NCI-H345 treated with DMSO at 0.1 percent for 48 hours (cell line): ENCODE measurements around the gene HELZ2.
"Not testable (repeated sequence)": the region's sequence is repeated elsewhere in the genome, so short reads cannot be mapped to it uniquely, and the experiment has no call there.

ENCODE experiments used
- DNase-seq: peaks from one replicate; lab custom pipeline; 2025; ENCODE audit not compliant: unreplicated experiment; lab: John Stamatoyannopoulos, UW

HELZ2 gene, protein sequence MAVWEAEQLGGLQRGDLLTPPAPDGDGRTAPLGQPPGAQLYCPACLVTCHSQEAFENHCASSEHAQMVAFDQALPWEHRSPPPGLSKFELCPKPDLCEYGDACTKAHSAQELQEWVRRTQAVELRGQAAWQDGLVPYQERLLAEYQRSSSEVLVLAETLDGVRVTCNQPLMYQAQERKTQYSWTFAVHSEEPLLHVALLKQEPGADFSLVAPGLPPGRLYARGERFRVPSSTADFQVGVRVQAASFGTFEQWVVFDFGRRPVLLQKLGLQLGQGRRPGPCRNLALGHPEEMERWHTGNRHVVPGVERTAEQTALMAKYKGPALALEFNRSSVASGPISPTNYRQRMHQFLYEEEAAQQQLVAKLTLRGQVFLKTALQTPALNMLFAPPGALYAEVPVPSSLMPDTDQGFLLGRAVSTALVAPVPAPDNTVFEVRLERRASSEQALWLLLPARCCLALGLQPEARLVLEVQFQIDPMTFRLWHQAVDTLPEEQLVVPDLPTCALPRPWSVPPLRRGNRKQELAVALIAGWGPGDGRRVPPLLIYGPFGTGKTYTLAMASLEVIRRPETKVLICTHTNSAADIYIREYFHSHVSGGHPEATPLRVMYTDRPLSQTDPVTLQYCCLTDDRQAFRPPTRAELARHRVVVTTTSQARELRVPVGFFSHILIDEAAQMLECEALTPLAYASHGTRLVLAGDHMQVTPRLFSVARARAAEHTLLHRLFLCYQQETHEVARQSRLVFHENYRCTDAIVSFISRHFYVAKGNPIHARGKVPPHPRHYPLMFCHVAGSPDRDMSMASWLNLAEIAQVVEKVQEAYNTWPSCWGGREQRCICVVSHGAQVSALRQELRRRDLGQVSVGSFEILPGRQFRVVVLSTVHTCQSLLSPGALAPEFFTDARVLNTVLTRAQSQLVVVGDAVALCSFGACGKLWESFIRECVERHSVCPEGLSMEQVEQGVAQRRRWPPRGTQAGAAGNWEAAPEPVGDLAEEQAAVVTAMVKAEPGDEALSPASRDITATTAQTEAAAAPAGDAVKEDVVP (N-terminal part only)

GRCh38 chr20:63574156-63574828 lies at the start of gene HELZ2:
HELZ2 (minus strand) TSS chr20:63574239; CDS start chr20:63572385, 1,854 bp downstream.
- peak; percentile 36 for DNase-seq

GRCh38 chr20:63622732-63623131 lies 48.7 kb upstream of the HELZ2 start:
- DNase-seq, result no peak

GRCh38 chr20:63622096-63622495 lies 48.1 kb upstream of the HELZ2 start:
- DNase-seq, result no peak

GRCh38 chr20:63620991-63621390 lies 47.0 kb upstream of the HELZ2 start:
- DNase-seq, result no peak

- no peak for DNase-seq
Measured at GRCh38 chr20:63619505-63619904, 45.5 kb upstream of the HELZ2 start.

DNA sequence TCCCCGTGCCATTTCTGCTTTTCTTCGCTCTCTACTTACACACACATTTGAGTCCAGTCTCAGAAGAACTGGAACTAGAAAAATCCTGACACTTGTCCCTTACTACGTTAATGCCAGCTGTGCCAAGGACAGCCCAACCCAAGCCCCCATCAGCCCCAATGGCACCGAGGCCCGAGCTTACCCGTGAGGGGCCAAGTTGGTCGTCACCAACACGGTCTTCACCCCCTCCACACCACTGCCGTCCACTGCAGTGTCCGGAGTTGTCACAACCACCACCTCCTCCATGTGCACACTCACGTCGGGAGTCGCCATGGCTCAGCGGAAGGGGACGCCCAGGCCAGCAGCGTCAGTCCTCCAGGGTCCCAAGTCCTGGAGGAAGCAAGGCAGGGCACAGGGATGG lies 45.0 kb upstream of the HELZ2 start:
- DNase-seq, result no peak

DNA sequence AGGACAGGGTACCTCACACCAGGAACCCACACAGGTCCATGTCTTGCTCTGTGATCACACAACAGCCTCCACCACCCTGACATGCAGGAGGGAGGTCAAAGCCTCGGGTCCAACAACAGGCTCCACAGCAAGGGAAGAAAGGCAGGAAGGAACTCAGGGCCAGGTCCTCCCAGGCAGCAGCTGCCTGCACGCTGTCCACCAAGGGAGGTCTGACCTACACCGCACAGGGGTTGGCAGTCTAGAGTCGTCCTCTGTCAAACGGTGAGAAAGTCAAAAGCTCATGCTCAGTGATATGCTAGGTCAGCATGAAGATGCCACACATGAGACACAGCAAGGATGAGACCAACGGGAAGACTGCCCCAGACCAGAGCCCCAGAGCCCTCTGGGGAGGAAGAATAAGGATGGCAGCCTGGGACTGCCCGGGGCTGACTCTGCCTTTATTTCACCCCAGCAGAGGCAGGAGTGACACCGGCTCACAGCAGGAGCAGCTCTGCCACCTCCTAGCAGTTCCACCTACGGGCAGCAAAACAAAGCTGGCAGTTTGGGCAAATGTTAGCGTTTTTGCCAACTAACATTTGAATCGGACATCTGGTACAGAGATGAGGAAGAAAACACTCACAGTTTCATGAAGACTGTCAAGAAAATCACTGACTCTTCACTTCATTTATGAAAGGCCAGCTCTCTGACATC lies 44.4 kb upstream of the HELZ2 start:
- DNase-seq, result no peak

- no peak for DNase-seq
Measured at GRCh38 chr20:63617876-63618265, 43.8 kb upstream of the HELZ2 start.

GRCh38 chr20:63617092-63617875 lies 43.2 kb upstream of the HELZ2 start:
- no peak for DNase-seq

GRCh38 chr20:63613863-63614594 lies 40.0 kb upstream of the HELZ2 start:
- not testable (repeated sequence) for DNase-seq

DNA sequence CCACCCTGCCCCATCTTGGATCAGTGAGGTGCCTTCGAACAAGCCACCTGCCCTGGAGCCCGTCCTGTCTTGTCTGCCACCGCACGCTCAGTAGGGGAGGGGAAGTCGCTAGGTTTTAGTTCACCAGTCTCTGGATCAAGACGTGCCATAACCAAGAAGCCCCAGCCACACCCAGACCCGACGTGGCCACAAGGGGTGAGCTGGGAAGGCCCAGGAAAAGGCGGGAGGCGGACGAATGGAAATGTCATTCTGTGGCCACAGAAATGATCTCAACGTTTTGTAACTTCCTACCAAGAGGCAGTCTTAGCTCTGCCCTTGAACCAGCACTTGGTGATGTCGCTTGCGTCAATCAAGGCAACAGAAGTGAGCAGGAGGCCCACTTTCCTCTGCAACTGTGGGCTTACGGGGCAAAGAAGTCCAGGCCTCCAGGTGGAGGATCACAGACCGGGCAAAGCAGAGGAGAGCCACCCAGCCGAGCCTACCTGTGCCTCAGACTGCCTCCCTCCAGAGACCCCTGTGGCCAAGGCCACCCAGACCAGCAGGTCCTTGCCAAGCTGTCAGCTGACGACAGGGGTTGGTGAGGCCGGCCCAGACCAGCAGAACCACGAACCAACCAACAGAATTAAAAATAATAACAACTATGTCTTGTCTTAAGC lies 38.4 kb upstream of the HELZ2 start:
- DNase-seq, result no peak

- DNase-seq, result no peak
Measured at GRCh38 chr20:63611646-63612045, 37.6 kb upstream of the HELZ2 start.

- DNase-seq, result no peak
Measured at GRCh38 chr20:63610581-63611435, 36.8 kb upstream of the HELZ2 start.

GRCh38 chr20:63606686-63607085 lies 32.6 kb upstream of the HELZ2 start:
- DNase-seq, result no peak

GRCh38 chr20:63602321-63602720 lies 28.3 kb upstream of the HELZ2 start:
- DNase-seq, result no peak

- DNase-seq, result not testable (repeated sequence)
Measured at GRCh38 chr20:63601679-63602078, 27.6 kb upstream of the HELZ2 start.

GRCh38 chr20:63599396-63600050 lies 25.5 kb upstream of the HELZ2 start:
- DNase-seq, result no peak
